ENCODE measurements around the gene PRDM5. TPM values are rescaled to one million over a fixed set of nuclear protein-coding genes. Genes with fewer than 3 reads are reported as not detected.

Gene PRDM5
- total and polyA plus RNA-seq, 2 donors (not counting 1 experiment from before 2014, with no cell fraction given): 8.6 to 19.0 TPM

- no peaks in the 10 kb centered on the region for H3K79me2 ChIP-seq (ENCODE audit: control insufficient read depth, insufficient read depth, low read length)
- TF ChIP-seq, protein P1, sequence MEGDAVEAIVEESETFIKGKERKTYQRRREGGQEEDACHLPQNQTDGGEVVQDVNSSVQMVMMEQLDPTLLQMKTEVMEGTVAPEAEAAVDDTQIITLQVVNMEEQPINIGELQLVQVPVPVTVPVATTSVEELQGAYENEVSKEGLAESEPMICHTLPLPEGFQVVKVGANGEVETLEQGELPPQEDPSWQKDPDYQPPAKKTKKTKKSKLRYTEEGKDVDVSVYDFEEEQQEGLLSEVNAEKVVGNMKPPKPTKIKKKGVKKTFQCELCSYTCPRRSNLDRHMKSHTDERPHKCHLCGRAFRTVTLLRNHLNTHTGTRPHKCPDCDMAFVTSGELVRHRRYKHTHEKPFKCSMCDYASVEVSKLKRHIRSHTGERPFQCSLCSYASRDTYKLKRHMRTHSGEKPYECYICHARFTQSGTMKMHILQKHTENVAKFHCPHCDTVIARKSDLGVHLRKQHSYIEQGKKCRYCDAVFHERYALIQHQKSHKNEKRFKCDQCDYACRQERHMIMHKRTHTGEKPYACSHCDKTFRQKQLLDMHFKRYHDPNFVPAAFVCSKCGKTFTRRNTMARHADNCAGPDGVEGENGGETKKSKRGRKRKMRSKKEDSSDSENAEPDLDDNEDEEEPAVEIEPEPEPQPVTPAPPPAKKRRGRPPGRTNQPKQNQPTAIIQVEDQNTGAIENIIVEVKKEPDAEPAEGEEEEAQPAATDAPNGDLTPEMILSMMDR (conservative IDR thresholded peaks at IDR 0.05 in 1 of 2, IDR thresholded peaks at IDR 0.05 in 1 of 2; ENCODE audit: low read depth in 1 of 2, low read length in 2 of 2): no peak
- TF ChIP-seq EZH2 (IDR thresholded peaks at IDR 0.05; ENCODE audit: low read length, missing control alignments): no peak
- no peak overlapping the region for H3K27ac ChIP-seq (ENCODE audit: insufficient read depth, low read length)
- H2AFZ ChIP-seq (ENCODE audit: low read length): no peak overlapping the region
- no peak overlapping the region for H3K4me2 ChIP-seq (ENCODE audit: extremely low read depth, insufficient read depth, low read length)
- no peaks in the 10 kb centered on the region for H3K4me1 ChIP-seq (ENCODE audit: control insufficient read depth, extremely low read depth, insufficient read depth, low read length)
- DNase-seq (ENCODE audit: low read depth in 2 of 2): no peak
- H3K4me3 ChIP-seq (replicated peaks in 1 of 4; ENCODE audit: control extremely low read depth in 1 of 4, insufficient read depth in 1 of 4, low read depth in 3 of 4, low read length in 4 of 4): no peak overlapping the region
- H3K9me3 ChIP-seq (ENCODE audit: control insufficient read depth, insufficient read depth, low read depth, low read length): no peaks in the 10 kb centered on the region
- H3K36me3 ChIP-seq (ENCODE audit: control insufficient read depth, insufficient read depth, low read length): no peaks in the 10 kb centered on the region
- H3K9ac ChIP-seq (ENCODE audit: insufficient read depth, low read length): no peak overlapping the region
- no peaks in the 10 kb centered on the region for H3K27me3 ChIP-seq (ENCODE audit: control insufficient read depth, insufficient read depth, low read length)
- H4K20me1 ChIP-seq (ENCODE audit: control insufficient read depth, extremely low read depth, insufficient read depth, low read length): no peaks in the 10 kb centered on the region
Measured at GRCh38 chr4:120835342-120835741, 87.2 kb downstream of the PRDM5 start.

- Histone ChIP-seq H3K4me3 (replicated peaks in 1 of 4; ENCODE audit: control extremely low read depth in 1 of 4, insufficient read depth in 1 of 4, low read depth in 3 of 4, low read length in 4 of 4) (no peak overlapping the region), H3K27ac (ENCODE audit: insufficient read depth, low read length) (no peak overlapping the region), H3K4me1 (ENCODE audit: control insufficient read depth, extremely low read depth, insufficient read depth, low read length) (no peaks in the 10 kb centered on the region), H3K27me3 (ENCODE audit: control insufficient read depth, insufficient read depth, low read length) (no peaks in the 10 kb centered on the region), H3K4me2 (ENCODE audit: extremely low read depth, insufficient read depth, low read length) (no peak overlapping the region), H2AFZ (ENCODE audit: low read length) (no peak overlapping the region), H3K9ac (ENCODE audit: insufficient read depth, low read length) (no peak overlapping the region), H3K79me2 (ENCODE audit: control insufficient read depth, insufficient read depth, low read length) (no peaks in the 10 kb centered on the region), H3K36me3 (ENCODE audit: control insufficient read depth, insufficient read depth, low read length) (no peaks in the 10 kb centered on the region), H4K20me1 (ENCODE audit: control insufficient read depth, extremely low read depth, insufficient read depth, low read length) (no peaks in the 10 kb centered on the region), H3K9me3 (ENCODE audit: control insufficient read depth, insufficient read depth, low read depth, low read length) (no peaks in the 10 kb centered on the region)
- DNase-seq (ENCODE audit: low read depth in 2 of 2): peak in 1 of 2 donors; percentile 53
- TF ChIP-seq, protein P1 (conservative IDR thresholded peaks at IDR 0.05 in 1 of 2, IDR thresholded peaks at IDR 0.05 in 1 of 2; ENCODE audit: low read depth in 1 of 2, low read length in 2 of 2): no peak
- no peak for TF ChIP-seq EZH2 (IDR thresholded peaks at IDR 0.05; ENCODE audit: low read length, missing control alignments)
Measured at GRCh38 chr4:120830204-120830603, 92.3 kb downstream of the PRDM5 start.

DNA sequence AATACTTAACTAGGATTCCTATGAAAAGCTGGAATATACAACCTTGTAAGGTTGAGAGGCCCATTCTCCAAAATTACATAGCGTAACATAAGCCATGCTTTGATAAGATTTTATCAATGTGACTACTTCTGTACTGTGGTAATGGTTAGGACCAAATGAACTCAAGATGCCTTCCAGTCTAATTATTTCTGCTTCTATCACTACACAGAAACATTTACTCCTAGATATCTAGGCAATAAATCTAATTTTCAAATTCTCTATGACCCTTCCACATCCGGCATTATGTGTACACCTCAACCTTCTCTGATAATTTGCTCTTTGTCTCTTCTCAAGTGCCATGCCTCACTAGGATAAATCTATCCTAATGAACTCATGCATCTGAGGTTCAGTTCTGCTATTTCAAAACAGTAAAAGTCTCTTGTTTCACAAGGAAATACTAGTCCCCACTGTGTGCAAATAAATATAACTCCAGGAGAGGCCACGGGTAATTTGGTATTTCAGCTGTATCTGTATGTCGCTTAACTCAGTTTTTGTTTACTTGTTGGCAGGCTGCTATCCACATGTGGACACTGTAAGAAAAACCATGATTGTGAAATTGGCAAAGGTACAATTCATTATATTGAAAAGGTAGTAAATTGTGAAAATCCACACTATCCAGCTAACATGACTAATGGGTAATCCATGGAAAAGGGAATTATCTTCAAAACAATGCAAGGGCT is 93.3 kb downstream of the PRDM5 start:
- no peak for TF ChIP-seq EZH2 (IDR thresholded peaks at IDR 0.05; ENCODE audit: low read length, missing control alignments)
- TF ChIP-seq, protein P1 (conservative IDR thresholded peaks at IDR 0.05 in 1 of 2, IDR thresholded peaks at IDR 0.05 in 1 of 2; ENCODE audit: low read depth in 1 of 2, low read length in 2 of 2): no peak

More for the DNA sequence above, 93.3 kb downstream of the PRDM5 start:
- H3K9me3 ChIP-seq (ENCODE audit: control insufficient read depth, insufficient read depth, low read depth, low read length): no peaks in the 10 kb centered on the region
- no peak overlapping the region for H3K27ac ChIP-seq (ENCODE audit: insufficient read depth, low read length)
- H3K27me3 ChIP-seq (ENCODE audit: control insufficient read depth, insufficient read depth, low read length): no peaks in the 10 kb centered on the region
- H3K4me2 ChIP-seq (ENCODE audit: extremely low read depth, insufficient read depth, low read length): no peak overlapping the region
- H3K79me2 ChIP-seq (ENCODE audit: control insufficient read depth, insufficient read depth, low read length): no peaks in the 10 kb centered on the region
- DNase-seq (ENCODE audit: low read depth in 2 of 2): peak in 1 of 2 donors; percentile 69
- H3K4me1 ChIP-seq (ENCODE audit: control insufficient read depth, extremely low read depth, insufficient read depth, low read length): no peaks in the 10 kb centered on the region
- no peak overlapping the region for H3K4me3 ChIP-seq (replicated peaks in 1 of 4; ENCODE audit: control extremely low read depth in 1 of 4, insufficient read depth in 1 of 4, low read depth in 3 of 4, low read length in 4 of 4)
- no peaks in the 10 kb centered on the region for H3K36me3 ChIP-seq (ENCODE audit: control insufficient read depth, insufficient read depth, low read length)
- H3K9ac ChIP-seq (ENCODE audit: insufficient read depth, low read length): no peak overlapping the region
- H2AFZ ChIP-seq (ENCODE audit: low read length): no peak overlapping the region
- no peaks in the 10 kb centered on the region for H4K20me1 ChIP-seq (ENCODE audit: control insufficient read depth, extremely low read depth, insufficient read depth, low read length)

All from fibroblast of lung (primary cell).